Liver (tissue), 9 donors: ENCODE data around the gene TIA1. TPM values are rescaled to one million over a fixed set of nuclear protein-coding genes. Genes with fewer than 3 reads are reported as not detected.
"Not testable (repeated sequence)": the region's sequence is repeated elsewhere in the genome, so short reads cannot be mapped to it uniquely, and the experiment has no call there.

Experiments used
- DNase-seq: peaks from one replicate; pipeline ENCODE4 v3.0.0-alpha.2; 2017; ENCODE audit warnings: low spot score
- H3K27ac ChIP-seq, 2 donors: one replicate each; pipeline ENCODE4 v1.7.0; 2013; ENCODE audit warnings: inconsistent platforms in 2 of 2, low read length in 2 of 2, control low read depth in 1 of 2, low read depth in 1 of 2, mild to moderate bottlenecking in 1 of 2
- H3K27me3 ChIP-seq, 4 donors: one replicate each; pipeline versions ENCODE4 v1.6.1 to v1.7.0; 2013; ENCODE audit warnings: low read length in 3 of 4, inconsistent platforms in 1 of 4, mild to moderate bottlenecking in 1 of 4, moderate library complexity in 1 of 4; ENCODE audit not compliant: control insufficient read depth in 4 of 4, insufficient read depth in 4 of 4
- H3K36me3 ChIP-seq, 4 donors: one replicate each; pipeline versions ENCODE4 v1.6.1 to v1.7.0; 2013; ENCODE audit warnings: low read length in 3 of 4, mild to moderate bottlenecking in 3 of 4, low read depth in 1 of 4, moderate library complexity in 1 of 4; ENCODE audit not compliant: control insufficient read depth in 4 of 4, insufficient read depth in 3 of 4
- H3K4me1 ChIP-seq, 4 donors: one replicate each; pipeline versions ENCODE4 v1.6.1 to v1.7.0; 2013; ENCODE audit warnings: low read length in 3 of 4, mild to moderate bottlenecking in 3 of 4, moderate library complexity in 1 of 4; ENCODE audit not compliant: control insufficient read depth in 4 of 4, insufficient read depth in 4 of 4
- H3K4me3 ChIP-seq, 3 donors: one replicate each; pipeline versions ENCODE4 v1.6.1 to v1.7.0; 2013; ENCODE audit warnings: low read length in 3 of 3, control low read depth in 1 of 3, low read depth in 1 of 3, mild to moderate bottlenecking in 1 of 3
- H3K9ac ChIP-seq, 2 donors: one replicate each; pipeline ENCODE4 v1.7.0; 2013; ENCODE audit warnings: low read length in 2 of 2, mild to moderate bottlenecking in 2 of 2, moderate library complexity in 2 of 2, control low read depth in 1 of 2, low read depth in 1 of 2
- H3K9me3 ChIP-seq, 4 donors: one replicate each; pipeline versions ENCODE4 v1.6.1 to v1.7.0; 2013; ENCODE audit warnings: low read length in 3 of 4; ENCODE audit not compliant: control insufficient read depth in 4 of 4
- ATF3 ChIP-seq: IDR thresholded peaks from 2 replicates; pipeline ENCODE4 v1.6.1; 2016; ENCODE audit warnings: antibody characterized with exemption
- CTCF ChIP-seq: fragments of 150-350 bp; IDR thresholded peaks from 2 replicates; pipeline ENCODE4 v1.5.1; 2017; ENCODE audit warnings: improper control_type of control experiment, low read depth, low read length; ENCODE audit not compliant: missing input control
- EGR1 ChIP-seq, 2 donors: IDR thresholded peaks; 2 replicates each; pipeline ENCODE4 v1.6.1; 2016 to 2018; ENCODE audit warnings: antibody characterized with exemption in 2 of 2, low read depth in 2 of 2
- FOXA1 ChIP-seq: IDR thresholded peaks from 2 replicates; pipeline ENCODE4 v1.6.1; 2016; ENCODE audit warnings: antibody characterized with exemption
- FOXA2 ChIP-seq: IDR thresholded peaks from 2 replicates; pipeline ENCODE4 v1.6.1; 2016; ENCODE audit warnings: antibody characterized with exemption
- GABPA ChIP-seq, 2 donors: IDR thresholded peaks in 1 of 2; conservative IDR thresholded peaks in 1 of 2; 2 replicates each; pipeline ENCODE4 v1.6.1; 2016; ENCODE audit warnings: antibody characterized with exemption in 2 of 2, mild to moderate bottlenecking in 1 of 2, moderate library complexity in 1 of 2
- HNF4A ChIP-seq, 2 donors: conservative IDR thresholded peaks; 2 replicates each; pipeline ENCODE4 v1.6.1; 2016; ENCODE audit warnings: antibody characterized with exemption in 2 of 2, mild to moderate bottlenecking in 2 of 2
- HNF4G ChIP-seq: IDR thresholded peaks from 2 replicates; pipeline ENCODE4 v1.6.1; 2016; ENCODE audit warnings: antibody characterized with exemption
- JUND ChIP-seq, 2 donors: IDR thresholded peaks; 2 replicates each; pipeline ENCODE4 v1.6.1; 2016; ENCODE audit warnings: antibody characterized with exemption in 2 of 2
- MAX ChIP-seq: IDR thresholded peaks from 2 replicates; pipeline ENCODE4 v1.6.1; 2016; ENCODE audit warnings: antibody characterized with exemption
- NR2F2 ChIP-seq: IDR thresholded peaks from 2 replicates; pipeline ENCODE4 v1.6.1; 2016; ENCODE audit warnings: antibody characterized with exemption
- RAD21 ChIP-seq, 2 donors: IDR thresholded peaks; 2 replicates each; pipeline ENCODE4 v1.6.1; 2016; ENCODE audit warnings: antibody characterized with exemption in 2 of 2, mild to moderate bottlenecking in 2 of 2
- REST ChIP-seq: IDR thresholded peaks from 2 replicates; pipeline ENCODE4 v1.6.1; 2016; ENCODE audit warnings: antibody characterized with exemption, mild to moderate bottlenecking
- RXRA ChIP-seq, 2 donors: IDR thresholded peaks; 2 replicates each; pipeline ENCODE4 v1.6.1; 2017 to 2018; ENCODE audit warnings: antibody characterized with exemption in 2 of 2, mild to moderate bottlenecking in 1 of 2
- SP1 ChIP-seq: IDR thresholded peaks from 2 replicates; pipeline ENCODE4 v1.6.1; 2018; ENCODE audit warnings: antibody characterized with exemption, mild to moderate bottlenecking
- TAF1 ChIP-seq: conservative IDR thresholded peaks from 2 replicates; pipeline ENCODE4 v1.6.1; 2016; ENCODE audit warnings: antibody characterized with exemption, mild to moderate bottlenecking
- YY1 ChIP-seq: IDR thresholded peaks from 2 replicates; pipeline ENCODE4 v1.6.1; 2016; ENCODE audit warnings: antibody characterized with exemption, mild to moderate bottlenecking
- ZBTB33 ChIP-seq: IDR thresholded peaks from 2 replicates; pipeline ENCODE4 v1.6.1; 2016; ENCODE audit warnings: antibody characterized with exemption
- WGBS: extraction: QIAGEN DNeasy Blood & Tissue Kit; methylation state at CpG from one replicate; pipeline ENCODE4 v1.1.7; 2013; 5-methylcytosine and 5-hydroxymethylcytosine counted together
- polyA plus RNA-seq, 2 donors: library from polyadenylated mRNA; stranded (reverse) in 1 of 2; unstranded in 1 of 2; fragments of 200-250 nt in 1 of 2; fragments of >200 nt in 1 of 2; fragmentation: Nextera tagmentation in 1 of 2; extraction: Ambion mirVana in 1 of 2; gene quantifications; one replicate each; pipeline versions ENCODE4 v1.2.1 to v1.2.3, GENCODE V29; 2013 to 2015
- total RNA-seq, 2 donors: library from RNA; depleted of rRNA; stranded (reverse); fragments of >200 nt; gene quantifications; one replicate each; pipeline ENCODE4 v1.2.3, GENCODE V29; 2014
- donor health status: healthy.
- donor health status: healthy.
- donor health status: healthy.
- donor health status: healthy.
- donor health status: healthy.

Gene TIA1
- total RNA-seq (10 to 100 TPM; 55.1 to 56.2 TPM), polyA plus RNA-seq (10 to 100 TPM; 10.2 to 38.0 TPM)

GRCh38 chr2:70248181-70248847, at the start of gene TIA1:
Gene TIA1 (minus strand): TSS chr2:70248628. CDS start chr2:70248430, 198 bp downstream.
- Histone ChIP-seq H3K4me3 (peak within 1 kb of the TSS; percentile 87 to 98 (median 90)), H3K9ac (peak within 1 kb of the TSS; percentile 78 to 85), H3K27ac (peak within 1 kb of the TSS; percentile 96 to 98), H3K4me1 (peaks cover 5 to 18% (median 6%) of the 10 kb centered on the region in 4 donors), H3K36me3 (no peaks in the 10 kb centered on the region), H3K9me3 (no peaks in the 10 kb centered on the region), H3K27me3 (no peaks in the 10 kb centered on the region)
- under 1% methylated on average over 47 of the region's 47 CpGs for WGBS
- DNase-seq = peak; percentile 96
- TF ChIP-seq REST = peak; percentile 34
- peak; percentile 44 to 68 for TF ChIP-seq RXRA (IDR thresholded peaks at IDR 0.05)
- peak; percentile 32 for TF ChIP-seq SP1
- TF ChIP-seq HNF4A (conservative IDR thresholded peaks at IDR 0.05) = peak; percentile 87 to 90
- TF ChIP-seq YY1 = peak; percentile 99
- no peak for TF ChIP-seq CTCF
- peak in 1 of 2 donors; percentile 36 for TF ChIP-seq JUND (IDR thresholded peaks at IDR 0.05)
- TF ChIP-seq ATF3 = no peak
- TF ChIP-seq NR2F2 = no peak
- peak; percentile 61 for TF ChIP-seq ZBTB33
- TF ChIP-seq FOXA1 = no peak
- TF ChIP-seq EGR1 (IDR thresholded peaks at IDR 0.05; ENCODE audit: low read depth in 2 of 2) = peak in 1 of 2 donors; percentile 15
- TF ChIP-seq MAX = no peak
- TF ChIP-seq GABPA (IDR thresholded peaks at IDR 0.05 in 1 of 2, conservative IDR thresholded peaks at IDR 0.05 in 1 of 2) = no peak
- TF ChIP-seq HNF4G = peak; percentile 54
- peak; percentile 88 for TF ChIP-seq TAF1
- TF ChIP-seq FOXA2 = no peak
- no peak for TF ChIP-seq RAD21 (IDR thresholded peaks at IDR 0.05)

- WGBS = 94% methylated on average over 4 of the region's 4 CpGs
- DNase-seq, H3K27ac ChIP-seq, H3K4me3 ChIP-seq, H3K9me3 ChIP-seq, H3K9ac ChIP-seq, H3K27me3 ChIP-seq: not testable (repeated sequence)
- Histone ChIP-seq H3K36me3 (peaks cover 1 to 18% (median 12%) of the 10 kb centered on the region in 4 donors), H3K4me1 (peaks cover 3 to 13% (median 9%) of the 10 kb centered on the region in 4 donors)
Observed at GRCh38 chr2:70297828-70298227, 49.4 kb upstream of the TIA1 start.
